Psoas muscle (tissue), 8 donors: ENCODE results near the gene NFE2L1. TPM values are rescaled to one million over a fixed set of nuclear protein-coding genes. Genes with fewer than 3 reads are reported as not detected.
A peak's percentile ranks its signal among the peaks of the same experiment; 100 is the strongest.

Experiments
- ATAC-seq, 4 donors: fragments of 200-7000 bp; cut with Tn5 transposase; one replicate each; pipeline ENCODE4 v1.9.1; 2020; ENCODE audit warnings: moderate library complexity in 3 of 4, mild to moderate bottlenecking in 2 of 4
- DNase-seq, 2 donors: peaks; one replicate each; pipeline ENCODE4 v3.0.0-alpha.2; 2020
- H3K27ac ChIP-seq: fragments of 200-600 bp; one replicate; pipeline ENCODE4 v1.8.0; 2022
- H3K27me3 ChIP-seq, 3 donors: fragments of 200-600 bp in 1 of 3; one replicate each; pipeline versions ENCODE4 v1.6.1 to v1.8.0; 2013 to 2022; ENCODE audit warnings: low read length in 2 of 3, mild to moderate bottlenecking in 2 of 3, moderate library complexity in 1 of 3; ENCODE audit not compliant: insufficient read depth in 3 of 3
- H3K36me3 ChIP-seq, 2 donors: fragments of 200-600 bp in 1 of 2; one replicate each; pipeline versions ENCODE4 v1.6.1 to v1.8.0; 2013 to 2022; ENCODE audit warnings: low read depth in 1 of 2, mild to moderate bottlenecking in 1 of 2, moderate library complexity in 1 of 2; ENCODE audit not compliant: insufficient read depth in 1 of 2
- H3K4me1 ChIP-seq: fragments of 200-600 bp; one replicate; pipeline ENCODE4 v1.8.0; 2022
- H3K4me3 ChIP-seq: fragments of 200-600 bp; one replicate; pipeline ENCODE4 v1.8.0; 2022; ENCODE audit warnings: mild to moderate bottlenecking
- H3K9me3 ChIP-seq: fragments of 200-600 bp; one replicate; pipeline ENCODE4 v1.8.0; 2022
- CTCF ChIP-seq: fragments of 200-600 bp; IDR thresholded peaks from one replicate; pipeline ENCODE4 v1.8.0; 2022; ENCODE audit warnings: antibody characterized with exemption
- WGBS, 3 donors: extraction: QIAGEN DNeasy Blood & Tissue Kit; methylation state at CpG; one replicate each; pipeline versions ENCODE4 v1.1.6 to v1.1.7; 2013; 5-methylcytosine and 5-hydroxymethylcytosine counted together
- intact Hi-C, 2 donors: fragments of 100-400 bp; cut with DNase I; formaldehyde crosslinking; loops; one replicate each; pipeline versions ENCODE4 v1.11.0 to v1.14.2; 2022
- polyA plus RNA-seq, 3 donors: library from polyadenylated mRNA; stranded (reverse); fragments of 200-250 nt; gene quantifications; one replicate each; pipeline ENCODE4 v1.2.3, GENCODE V29; 2013
- total RNA-seq, 4 donors: library from RNA; stranded (reverse); fragmentation: NEBNext Ultra II Directional in 2 of 4; extraction: Animal tissue kit (Norgen Biotek cat#: 25700) in 2 of 4; gene quantifications; one replicate each; pipeline versions ENCODE4 v1.2.1 to v1.2.4, GENCODE V29; 2021 to 2023
- donor health status: healthy with polysubstance abuse.
- donor health status: DM: no; HTN: no; CAD: no; lungs with moderate emphysema.
- donor health status: Bipolar disorder and iron deficiency.
- donor health status: healthy.
- donor health status: DM: yes; HTN: yes; CAD: no.
- donor health status: DM: no; HTN: no; CAD: no.
- donor health status: DM: no; HTN: no; CAD: no.
- donor health status: DM: yes; HTN: yes; CAD: no.

Gene NFE2L1
- total and polyA plus RNA-seq, 7 donors, result 308 to 1,601 (median 1,124) TPM

- H3K27ac ChIP-seq, result peak overlapping the region; percentile 86
- TF ChIP-seq CTCF, result no peak
- intact Hi-C loops, result no loop called here
- 83 to 89% (median 86%) methylated on average over 19 of the region's 19 CpGs for WGBS, 3 donors
- H3K36me3 ChIP-seq, result no peaks in the 10 kb centered on the region
- H3K4me3 ChIP-seq, result peak overlapping the region; percentile 99
- DNase-seq (no peak), ATAC-seq (no peak)
- peaks cover 12% of the 10 kb centered on the region for H3K4me1 ChIP-seq
- H3K9me3 ChIP-seq, result peaks cover 4% of the 10 kb centered on the region
- H3K27me3 ChIP-seq, result no peaks in the 10 kb centered on the region
These were observed 54.0 kb downstream of the NFE2L1 start for GRCh38 chr17:48102043-48102750.

GRCh38 chr17:48102798-48103715 lies 54.9 kb downstream of the NFE2L1 start:
- no peak for TF ChIP-seq CTCF
- intact Hi-C loops, result no loop called here
- no peak for DNase-seq
- H3K4me3 ChIP-seq, result no peak overlapping the region
- H3K36me3 ChIP-seq, result no peaks in the 10 kb centered on the region
- no peaks in the 10 kb centered on the region for H3K27me3 ChIP-seq
- no peak overlapping the region for H3K27ac ChIP-seq
- WGBS, 3 donors, result 76 to 78% (median 77%) methylated on average over 14 of the region's 14 CpGs
- H3K4me1 ChIP-seq, result peaks cover 12% of the 10 kb centered on the region
- ATAC-seq, result no peak
- peaks cover 4% of the 10 kb centered on the region for H3K9me3 ChIP-seq

- Histone ChIP-seq H3K27ac (no peak overlapping the region), H3K4me1 (peaks cover 26% of the 10 kb centered on the region), H3K9me3 (peaks cover 4% of the 10 kb centered on the region), H3K4me3 (no peak overlapping the region), H3K27me3 (no peaks in the 10 kb centered on the region), H3K36me3 (no peaks in the 10 kb centered on the region)
- intact Hi-C loops, result no loop called here
- DNase-seq (no peak), ATAC-seq (no peak)
- 82 to 89% (median 83%) methylated on average over 7 of the region's 7 CpGs for WGBS, 3 donors
- TF ChIP-seq CTCF, result no peak
These were observed 56.3 kb downstream of the NFE2L1 start for GRCh38 chr17:48104440-48104839.

- intact Hi-C loops, result loop anchor here in 1 of 2 donors (2.0 kb wide), 1 partner anchor 24 kb away; no protein-coding TSS in a partner anchor
- no peak for ATAC-seq
These were observed 58.6 kb downstream of the NFE2L1 start for GRCh38 chr17:48106802-48107136.

More at GRCh38 chr17:48106802-48107136, 58.6 kb downstream of the NFE2L1 start:
- 37 to 39% (median 39%) methylated on average over 13 of the region's 13 CpGs for WGBS, 3 donors
- H3K4me1 ChIP-seq, result peaks cover 23% of the 10 kb centered on the region
- H3K9me3 ChIP-seq, result peaks cover 4% of the 10 kb centered on the region
- no peak for DNase-seq
- no peak for TF ChIP-seq CTCF
- peak overlapping the region; percentile 98 for H3K27ac ChIP-seq
- H3K27me3 ChIP-seq, result no peaks in the 10 kb centered on the region
- H3K4me3 ChIP-seq, result peak overlapping the region; percentile 96
- no peaks in the 10 kb centered on the region for H3K36me3 ChIP-seq
